H9 (cell line): ENCODE results near the gene DSTN. TPM values are rescaled to one million over a fixed set of nuclear protein-coding genes. Genes with fewer than 3 reads are reported as not detected.
A peak's percentile ranks its signal among the peaks of the same experiment; 100 is the strongest.

Source experiments
- DNase-seq: peaks from one replicate; pipeline ENCODE4 v3.0.0-alpha.2; 2017
- H2AFZ ChIP-seq: one replicate; pipeline ENCODE4 v1.6.1; 2013; ENCODE audit warnings: mild to moderate bottlenecking, low read length, control low read depth, moderate library complexity
- H2AK5ac ChIP-seq: 2 replicates; pipeline ENCODE4 v1.6.1; 2013; ENCODE audit warnings: low read length, control low read depth, mixed read lengths; ENCODE audit not compliant: insufficient read length
- H2BK120ac ChIP-seq: one replicate; pipeline ENCODE4 v1.6.1; 2013; ENCODE audit warnings: low read depth, mild to moderate bottlenecking, low read length, control low read depth, inconsistent platforms; ENCODE audit not compliant: poor library complexity, severe bottlenecking
- H2BK12ac ChIP-seq: 2 replicates; pipeline ENCODE4 v1.6.1; 2013; ENCODE audit warnings: low read length, control low read depth, mixed read lengths, low read depth; ENCODE audit not compliant: insufficient read length
- H2BK15ac ChIP-seq: 2 replicates; pipeline ENCODE4 v1.6.1; 2013; ENCODE audit warnings: low read depth, low read length, control low read depth
- H2BK20ac ChIP-seq: one replicate; pipeline ENCODE4 v1.6.1; 2013; ENCODE audit warnings: low read depth, mild to moderate bottlenecking, low read length, control low read depth, inconsistent platforms; ENCODE audit not compliant: poor library complexity, severe bottlenecking
- H2BK5ac ChIP-seq: 2 replicates; pipeline ENCODE4 v1.6.1; 2013; ENCODE audit warnings: low read length, control low read depth, mixed read lengths; ENCODE audit not compliant: insufficient read length
- H3K14ac ChIP-seq: 2 replicates; pipeline ENCODE4 v1.6.1; 2013; ENCODE audit warnings: low read length, control low read depth; ENCODE audit not compliant: insufficient read depth
- H3K18ac ChIP-seq: 2 replicates; pipeline ENCODE4 v1.6.1; 2013; ENCODE audit warnings: low read depth, mild to moderate bottlenecking, mixed read lengths, low read length, control low read depth; ENCODE audit not compliant: insufficient read length
- H3K23ac ChIP-seq: 2 replicates; pipeline ENCODE4 v1.6.1; 2013; ENCODE audit warnings: low read length, control low read depth, mixed read lengths, low read depth; ENCODE audit not compliant: insufficient read length
- H3K23me2 ChIP-seq: 2 replicates; pipeline ENCODE4 v1.6.1; 2013; ENCODE audit warnings: low read depth, mild to moderate bottlenecking, mixed read lengths, low read length, control low read depth; ENCODE audit not compliant: insufficient read length, poor library complexity, severe bottlenecking
- H3K27ac ChIP-seq: 2 replicates; pipeline ENCODE4 v1.5.1; 2013; ENCODE audit warnings: low read length, control low read depth, mixed read lengths, low read depth; ENCODE audit not compliant: insufficient read length
- H3K27me3 ChIP-seq: 2 replicates; pipeline ENCODE4 v1.6.1; 2013; ENCODE audit warnings: low read length, control low read depth, inconsistent platforms; ENCODE audit not compliant: insufficient read depth
- H3K4ac ChIP-seq: 2 replicates; pipeline ENCODE4 v1.6.1; 2013; ENCODE audit warnings: low read depth, mild to moderate bottlenecking, control low read depth, inconsistent platforms, low read length, moderate library complexity
- H3K4me1 ChIP-seq: 2 replicates; pipeline ENCODE4 v1.6.1; 2013; ENCODE audit warnings: low read length, control low read depth, inconsistent platforms; ENCODE audit not compliant: insufficient read depth
- H3K4me2 ChIP-seq: 2 replicates; pipeline ENCODE4 v1.6.1; 2013; ENCODE audit warnings: low read length, control low read depth, mixed read lengths; ENCODE audit not compliant: insufficient read length, insufficient read depth
- H3K56ac ChIP-seq: 2 replicates; pipeline ENCODE4 v1.6.1; 2013; ENCODE audit warnings: low read depth, mild to moderate bottlenecking, mixed read lengths, low read length, control low read depth; ENCODE audit not compliant: insufficient read length
- H3K79me1 ChIP-seq: 2 replicates; pipeline ENCODE4 v1.6.1; 2013; ENCODE audit warnings: low read depth, mild to moderate bottlenecking, moderate library complexity, low read length, control low read depth, inconsistent platforms; ENCODE audit not compliant: insufficient read depth, poor library complexity, severe bottlenecking
- H3K79me2 ChIP-seq: 2 replicates; pipeline ENCODE4 v1.6.1; 2013; ENCODE audit warnings: low read length, control low read depth, inconsistent platforms; ENCODE audit not compliant: insufficient read depth
- H3K9ac ChIP-seq: 2 replicates; pipeline ENCODE4 v1.6.1; 2013; ENCODE audit warnings: low read length, control low read depth, mixed read lengths; ENCODE audit not compliant: insufficient read length; ENCODE audit errors: extremely low read depth
- H3K9me3 ChIP-seq: one replicate; pipeline ENCODE4 v1.6.1; 2013; ENCODE audit warnings: low read depth, low read length, inconsistent platforms; ENCODE audit not compliant: control insufficient read depth
- H3T11ph ChIP-seq: one replicate; pipeline ENCODE4 v1.6.1; 2013; ENCODE audit warnings: mild to moderate bottlenecking, low read length, control low read depth, inconsistent platforms
- H4K20me1 ChIP-seq: one replicate; pipeline ENCODE4 v1.6.1; 2013; ENCODE audit not compliant: control insufficient read depth, insufficient read length, insufficient read depth
- H4K5ac ChIP-seq: 2 replicates; pipeline ENCODE4 v1.6.1; 2013; ENCODE audit warnings: low read depth, mild to moderate bottlenecking, mixed read lengths, low read length, control low read depth; ENCODE audit not compliant: insufficient read length
- H4K8ac ChIP-seq: replicated peaks from 2 replicates; pipeline ENCODE4 v1.6.1; 2013; ENCODE audit warnings: low read length, control low read depth, mixed read lengths, low read depth; ENCODE audit not compliant: insufficient read length
- H4K91ac ChIP-seq: 2 replicates; pipeline ENCODE4 v1.6.1; 2013; ENCODE audit warnings: low read depth, mild to moderate bottlenecking, moderate library complexity, mixed read lengths, low read length, control low read depth; ENCODE audit not compliant: insufficient read length
- H3K27ac Mint-ChIP-seq, 3 experiments: 2 replicates in 2 of 3; 3 replicates in 1 of 3; pipeline ENCODE4 v1.8.0; 2020 to 2021; ENCODE audit warnings: mixed read lengths in 3 of 3, mild to moderate bottlenecking in 1 of 3, moderate library complexity in 1 of 3
- H3K27me3 Mint-ChIP-seq: 2 replicates; pipeline ENCODE4 v1.8.0; 2021; ENCODE audit warnings: low read depth, mild to moderate bottlenecking, moderate library complexity, mixed read lengths
- H3K36me3 Mint-ChIP-seq, 3 experiments: 2 replicates in 2 of 3; 3 replicates in 1 of 3; pipeline ENCODE4 v1.8.0; 2020 to 2021; ENCODE audit warnings: low read depth in 3 of 3, mixed read lengths in 3 of 3; ENCODE audit not compliant: insufficient read depth in 1 of 3
- H3K4me1 Mint-ChIP-seq, 2 experiments: 2 replicates each; pipeline ENCODE4 v1.8.0; 2020; ENCODE audit warnings: mixed read lengths in 2 of 2
- H3K4me3 Mint-ChIP-seq, 2 experiments: 2 replicates in 1 of 2; 3 replicates in 1 of 2; pipeline ENCODE4 v1.8.0; 2020 to 2021; ENCODE audit warnings: mild to moderate bottlenecking in 2 of 2, mixed read lengths in 2 of 2, moderate library complexity in 1 of 2
- H3K9me3 Mint-ChIP-seq, 2 experiments: 2 replicates in 1 of 2; 3 replicates in 1 of 2; pipeline ENCODE4 v1.8.0; 2020; ENCODE audit warnings: mild to moderate bottlenecking in 2 of 2, mixed read lengths in 2 of 2, moderate library complexity in 1 of 2
- WGBS: extraction: QIAGEN DNeasy Blood & Tissue Kit; methylation state at CpG from one replicate; pipeline ENCODE4 v1.1.7; 2013; ENCODE audit warnings: missing lambda C conversion rate, low lambda C conversion rate, mixed read lengths; ENCODE audit not compliant: insufficient read length; ENCODE audit errors: extremely low coverage; 5-methylcytosine and 5-hydroxymethylcytosine counted together
- total RNA-seq: library from RNA; stranded (reverse); gene quantifications from 2 replicates; pipeline ENCODE4 v1.2.1, GENCODE V29; 2021
- TF ChIP-seq, protein P1 (sequence below): fragments of 200-600 bp; sonication (generic); conservative IDR thresholded peaks from 3 replicates; pipeline ENCODE4 v1.8.0; 2021; ENCODE audit warnings: antibody characterized with exemption, mild to moderate bottlenecking

The DSTN gene
- total RNA-seq, 1 experiment from 2014 or later: 145 TPM

DNA sequence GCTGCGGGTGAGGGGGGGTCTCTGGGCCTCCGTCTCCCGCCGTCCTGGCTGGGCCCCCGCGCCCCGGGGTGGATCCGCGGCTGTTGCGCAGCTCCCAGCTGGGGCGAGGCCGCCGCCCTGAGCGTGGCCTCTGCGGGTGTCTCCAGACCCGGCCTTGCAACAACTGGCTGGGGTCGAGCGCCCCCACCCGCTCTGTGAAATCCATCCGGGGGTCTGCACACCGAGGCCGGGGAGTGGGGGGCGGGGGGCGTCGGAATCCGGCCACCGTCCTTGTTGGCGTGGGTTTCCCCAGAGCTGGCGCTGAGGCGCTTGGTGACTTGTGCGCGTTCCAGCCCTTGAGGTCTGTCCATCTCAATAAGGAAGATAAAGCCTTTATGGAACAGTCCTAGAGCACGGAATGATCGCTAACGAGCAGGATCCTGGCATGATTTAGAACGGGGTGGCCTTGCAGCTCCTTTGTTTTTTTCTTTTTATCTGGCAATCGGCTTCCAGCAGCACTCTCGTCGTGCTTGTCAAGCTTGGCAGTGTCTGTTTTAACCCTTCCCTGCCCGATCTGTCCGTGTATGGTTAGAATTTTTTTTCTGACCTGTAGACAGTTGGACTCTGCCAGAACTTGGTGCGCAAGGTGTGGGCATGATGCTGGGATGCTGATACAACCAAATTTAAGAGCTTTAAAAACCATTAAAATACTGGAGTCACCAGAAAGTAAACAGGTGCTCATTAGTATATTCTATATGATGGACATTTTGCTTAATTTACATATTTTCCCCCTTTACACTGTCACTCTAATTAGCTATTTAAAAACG, 675 bp downstream of the DSTN start:
- Histone ChIP-seq H3K27me3 (no peaks in the 10 kb centered on the region), H3K23ac (no peak overlapping the region), H2BK120ac (no peak overlapping the region), H2AFZ (no peak overlapping the region), H3K4ac (no peak overlapping the region), H3K9me3 (no peaks in the 10 kb centered on the region), H4K20me1 (no peaks in the 10 kb centered on the region), H4K5ac (no peak overlapping the region), H2BK5ac (no peak overlapping the region), H3K79me2 (peaks cover 16% of the 10 kb centered on the region; the same call in 1 of the 2 replicates), H3K27ac (no peak overlapping the region), H3K4me2 (peak overlapping the region; percentile 95), H2BK12ac (no peak overlapping the region), H3K4me1 (peaks cover 19% of the 10 kb centered on the region), H2BK15ac (no peak overlapping the region), H3K18ac (peak overlapping the region; percentile 34), H3K79me1 (no peaks in the 10 kb centered on the region), H3T11ph (no peak overlapping the region), H2BK20ac (no peak overlapping the region), H4K91ac (no peak overlapping the region), H3K9ac (peak overlapping the region; percentile 54), H4K8ac (no peak overlapping the region), H3K23me2 (peaks cover 12% of the 10 kb centered on the region), H3K14ac (peak overlapping the region; percentile 65; the same call in 1 of the 2 replicates), H3K56ac (no peak overlapping the region), H2AK5ac (no peak overlapping the region)
- H3K27ac Mint-ChIP-seq: peak overlapping the region in 2 of 3 experiments; percentile 84 to 91; a peak in 4 of 7 replicates
- peaks cover 52 to 56% of the 10 kb centered on the region in 2 experiments for H3K4me1 Mint-ChIP-seq
- H3K27me3 Mint-ChIP-seq: no peaks in the 10 kb centered on the region; the same call in 1 of the 2 replicates
- peak; percentile 48 for DNase-seq
- H3K9me3 Mint-ChIP-seq: 0 out of 5 replicates have a peak, but pooled peaks cover 0 to 2% of the 10 kb centered on the region in 2 experiments
- H3K4me3 Mint-ChIP-seq: peak overlapping the region; percentile 89 to 91
- no CpG with 5 or more reads among the region's 43 CpGs for WGBS
- peaks cover 2 to 8% (median 2%) of the 10 kb centered on the region in 3 experiments; a peak in 2 of 7 replicates for H3K36me3 Mint-ChIP-seq
- TF ChIP-seq, protein P1, sequence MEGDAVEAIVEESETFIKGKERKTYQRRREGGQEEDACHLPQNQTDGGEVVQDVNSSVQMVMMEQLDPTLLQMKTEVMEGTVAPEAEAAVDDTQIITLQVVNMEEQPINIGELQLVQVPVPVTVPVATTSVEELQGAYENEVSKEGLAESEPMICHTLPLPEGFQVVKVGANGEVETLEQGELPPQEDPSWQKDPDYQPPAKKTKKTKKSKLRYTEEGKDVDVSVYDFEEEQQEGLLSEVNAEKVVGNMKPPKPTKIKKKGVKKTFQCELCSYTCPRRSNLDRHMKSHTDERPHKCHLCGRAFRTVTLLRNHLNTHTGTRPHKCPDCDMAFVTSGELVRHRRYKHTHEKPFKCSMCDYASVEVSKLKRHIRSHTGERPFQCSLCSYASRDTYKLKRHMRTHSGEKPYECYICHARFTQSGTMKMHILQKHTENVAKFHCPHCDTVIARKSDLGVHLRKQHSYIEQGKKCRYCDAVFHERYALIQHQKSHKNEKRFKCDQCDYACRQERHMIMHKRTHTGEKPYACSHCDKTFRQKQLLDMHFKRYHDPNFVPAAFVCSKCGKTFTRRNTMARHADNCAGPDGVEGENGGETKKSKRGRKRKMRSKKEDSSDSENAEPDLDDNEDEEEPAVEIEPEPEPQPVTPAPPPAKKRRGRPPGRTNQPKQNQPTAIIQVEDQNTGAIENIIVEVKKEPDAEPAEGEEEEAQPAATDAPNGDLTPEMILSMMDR: peak; percentile 3; the same call in 1 of the 3 replicates
